Duodenal mucosa (tissue), 2 donors: Measurements from ENCODE around the gene BICD1.

Experiments used
- H3K27ac ChIP-seq: one replicate; pipeline ENCODE4 v1.7.0; 2013; ENCODE audit warnings: low read depth, low read length
- H3K27me3 ChIP-seq, 2 donors: one replicate each; pipeline ENCODE4 v1.7.0; 2013; ENCODE audit warnings: low read length in 2 of 2, control low read depth in 1 of 2; ENCODE audit not compliant: insufficient read depth in 2 of 2, control insufficient read depth in 1 of 2
- H3K36me3 ChIP-seq, 2 donors: one replicate each; pipeline ENCODE4 v1.7.0; 2013; ENCODE audit warnings: low read length in 2 of 2, control low read depth in 1 of 2; ENCODE audit not compliant: insufficient read depth in 2 of 2, control insufficient read depth in 1 of 2
- H3K4me1 ChIP-seq, 2 donors: one replicate each; pipeline ENCODE4 v1.7.0; 2013; ENCODE audit warnings: low read length in 2 of 2, control low read depth in 1 of 2; ENCODE audit not compliant: insufficient read depth in 2 of 2, control insufficient read depth in 1 of 2
- H3K4me3 ChIP-seq, 2 donors: one replicate each; pipeline ENCODE4 v1.7.0; 2013; ENCODE audit warnings: low read length in 2 of 2, low read depth in 1 of 2
- H3K9ac ChIP-seq, 2 donors: one replicate each; pipeline ENCODE4 v1.7.0; 2013; ENCODE audit warnings: low read length in 2 of 2, low read depth in 1 of 2
- H3K9me3 ChIP-seq, 2 donors: one replicate each; pipeline ENCODE4 v1.7.0; 2013; ENCODE audit warnings: low read length in 2 of 2, control low read depth in 1 of 2; ENCODE audit not compliant: control insufficient read depth in 1 of 2

BICD1 gene

GRCh38 chr12:32303174-32303549 lies 196.5 kb downstream of the BICD1 start:
- H3K9ac ChIP-seq = no peak overlapping the region
- H3K4me3 ChIP-seq = no peak overlapping the region
- H3K27ac ChIP-seq = no peak overlapping the region
- H3K9me3 ChIP-seq = no peaks in the 10 kb centered on the region
- no peaks in the 10 kb centered on the region for H3K4me1 ChIP-seq
- H3K36me3 ChIP-seq = no peaks in the 10 kb centered on the region
- H3K27me3 ChIP-seq = no peaks in the 10 kb centered on the region

GRCh38 chr12:32305163-32305562 lies 198.5 kb downstream of the BICD1 start:
- Histone ChIP-seq H3K4me3 (no peak overlapping the region), H3K27ac (no peak overlapping the region), H3K27me3 (no peaks in the 10 kb centered on the region), H3K36me3 (no peaks in the 10 kb centered on the region), H3K9ac (no peak overlapping the region), H3K9me3 (no peaks in the 10 kb centered on the region), H3K4me1 (peaks cover 0 to 4% of the 10 kb centered on the region in 2 donors)

- Histone ChIP-seq H3K27ac (no peak overlapping the region), H3K4me3 (no peak overlapping the region), H3K27me3 (no peaks in the 10 kb centered on the region), H3K9me3 (no peaks in the 10 kb centered on the region), H3K4me1 (peaks cover 3 to 8% of the 10 kb centered on the region in 2 donors), H3K36me3 (no peaks in the 10 kb centered on the region), H3K9ac (no peak overlapping the region)
These were observed 200.7 kb downstream of the BICD1 start for GRCh38 chr12:32307326-32307725.

- H3K9ac ChIP-seq = no peak overlapping the region
- H3K36me3 ChIP-seq = no peaks in the 10 kb centered on the region
- no peaks in the 10 kb centered on the region for H3K9me3 ChIP-seq
- peaks cover 3 to 8% of the 10 kb centered on the region in 2 donors for H3K4me1 ChIP-seq
- no peaks in the 10 kb centered on the region for H3K27me3 ChIP-seq
- no peak overlapping the region for H3K27ac ChIP-seq
- no peak overlapping the region for H3K4me3 ChIP-seq
These were observed 203.4 kb downstream of the BICD1 start for GRCh38 chr12:32309811-32310736.

GRCh38 chr12:32312049-32312670 lies 205.5 kb downstream of the BICD1 start:
- Histone ChIP-seq H3K4me3 (no peak overlapping the region), H3K27me3 (no peaks in the 10 kb centered on the region), H3K9me3 (no peaks in the 10 kb centered on the region), H3K36me3 (no peaks in the 10 kb centered on the region), H3K9ac (no peak overlapping the region), H3K27ac (no peak overlapping the region), H3K4me1 (peaks cover 3 to 8% of the 10 kb centered on the region in 2 donors)

- Histone ChIP-seq H3K27me3 (no peaks in the 10 kb centered on the region), H3K4me1 (no peaks in the 10 kb centered on the region), H3K36me3 (no peaks in the 10 kb centered on the region), H3K4me3 (no peak overlapping the region), H3K9ac (no peak overlapping the region), H3K9me3 (no peaks in the 10 kb centered on the region), H3K27ac (no peak overlapping the region)
These were observed 215.7 kb downstream of the BICD1 start for GRCh38 chr12:32322354-32322753.

GRCh38 chr12:32331133-32331532 lies 224.5 kb downstream of the BICD1 start:
- H3K4me1 ChIP-seq = no peaks in the 10 kb centered on the region
- no peaks in the 10 kb centered on the region for H3K27me3 ChIP-seq
- H3K36me3 ChIP-seq = no peaks in the 10 kb centered on the region
- no peak overlapping the region for H3K9ac ChIP-seq
- no peak overlapping the region for H3K4me3 ChIP-seq
- H3K9me3 ChIP-seq = no peaks in the 10 kb centered on the region
- H3K27ac ChIP-seq = no peak overlapping the region

- H3K4me1 ChIP-seq = no peaks in the 10 kb centered on the region
- peaks cover 0 to 2% of the 10 kb centered on the region in 2 donors for H3K36me3 ChIP-seq
- H3K4me3 ChIP-seq = no peak overlapping the region
- no peak overlapping the region for H3K27ac ChIP-seq
- no peaks in the 10 kb centered on the region for H3K27me3 ChIP-seq
- H3K9me3 ChIP-seq = no peaks in the 10 kb centered on the region
- no peak overlapping the region for H3K9ac ChIP-seq
These were observed 225.8 kb downstream of the BICD1 start for GRCh38 chr12:32332446-32332845.

GRCh38 chr12:32334371-32334777 lies 227.7 kb downstream of the BICD1 start:
- Histone ChIP-seq H3K4me3 (no peak overlapping the region), H3K9ac (no peak overlapping the region), H3K27me3 (no peaks in the 10 kb centered on the region), H3K36me3 (peaks cover 5% of the 10 kb centered on the region in 2 donors), H3K9me3 (no peaks in the 10 kb centered on the region), H3K27ac (no peak overlapping the region), H3K4me1 (no peaks in the 10 kb centered on the region)

GRCh38 chr12:32336261-32336660 lies 229.6 kb downstream of the BICD1 start:
- Histone ChIP-seq H3K36me3 (peaks cover 5% of the 10 kb centered on the region in 2 donors), H3K9me3 (no peaks in the 10 kb centered on the region)

More at GRCh38 chr12:32336261-32336660, 229.6 kb downstream of the BICD1 start:
- Histone ChIP-seq H3K4me3 (no peak overlapping the region), H3K4me1 (peaks cover 0 to 7% of the 10 kb centered on the region in 2 donors), H3K9ac (no peak overlapping the region), H3K27me3 (no peaks in the 10 kb centered on the region), H3K27ac (no peak overlapping the region)
